H1 (cell line): ENCODE measurements around the gene PMF1. TPM values are rescaled to one million over a fixed set of nuclear protein-coding genes. Genes with fewer than 3 reads are reported as not detected.

Source experiments
- CTCF ChIA-PET: fragments of 300-600 bp; sonication (Branson Sonifier 250); formaldehyde crosslinking; loops from one replicate; lab custom pipeline; 2021; ENCODE audit not compliant: partially characterized antibody; lab: Charles Lee
- POLR2A ChIA-PET: fragments of 300-600 bp; sonication (Branson Sonifier 250); formaldehyde crosslinking; loops from one replicate; lab custom pipeline; 2021; ENCODE audit warnings: inconsistent platforms; ENCODE audit not compliant: partially characterized antibody; lab: Charles Lee
- DNase-seq, 2 experiments: peaks; one replicate each; pipeline versions ENCODE4 v3.0.0 to v3.0.0-alpha.2; 2010 to 2022; ENCODE audit warnings: low spot score in 2 of 2, low read depth in 1 of 2, mixed read lengths in 1 of 2
- FAIRE-seq: peaks from 2 replicates; lab custom pipeline; 2011; peaks lifted over from hg19 to GRCh38; lab: Jason Lieb, UNC
- H2AFZ ChIP-seq: 2 replicates; pipeline ENCODE4 v1.8.1; 2012; ENCODE audit warnings: low read length, inconsistent platforms
- H2AK5ac ChIP-seq: 2 replicates; pipeline ENCODE4 v1.6.1; 2013; ENCODE audit warnings: low read depth, low read length
- H2BK120ac ChIP-seq: replicated peaks from 2 replicates; pipeline ENCODE3; 2013; ENCODE audit warnings: low read depth, low read length, inconsistent platforms
- H2BK12ac ChIP-seq: 2 replicates; pipeline ENCODE4 v1.6.1; 2013; ENCODE audit warnings: low read depth, low read length
- H2BK15ac ChIP-seq: 2 replicates; pipeline ENCODE4 v1.6.1; 2013; ENCODE audit warnings: low read length
- H2BK20ac ChIP-seq: 2 replicates; pipeline ENCODE4 v1.6.1; 2013; ENCODE audit warnings: low read length
- H2BK5ac ChIP-seq: 2 replicates; pipeline ENCODE4 v1.6.1; 2013; ENCODE audit warnings: low read depth, low read length
- H3K14ac ChIP-seq: 2 replicates; pipeline ENCODE4 v1.6.1; 2013; ENCODE audit warnings: inconsistent platforms; ENCODE audit not compliant: insufficient read length
- H3K18ac ChIP-seq: 2 replicates; pipeline ENCODE4 v1.6.1; 2013; ENCODE audit warnings: low read length; ENCODE audit errors: extremely low read depth
- H3K23ac ChIP-seq: 2 replicates; pipeline ENCODE4 v1.6.1; 2013; ENCODE audit warnings: inconsistent platforms; ENCODE audit not compliant: insufficient read length
- H3K23me2 ChIP-seq: 2 replicates; pipeline ENCODE4 v1.6.1; 2013; ENCODE audit warnings: low read depth, low read length
- H3K27ac ChIP-seq: 2 replicates; pipeline ENCODE4 v1.6.1; 2011; ENCODE audit warnings: low read depth, low read length, inconsistent platforms
- H3K27me3 ChIP-seq, 4 experiments: replicated peaks in 1 of 4; 1 replicate in 1 of 4; 2 replicates in 3 of 4; pipeline versions ENCODE4 v1.6.1 to v1.8.1; 2011 to 2013; ENCODE audit warnings: low read length in 3 of 4, mild to moderate bottlenecking in 3 of 4, inconsistent platforms in 2 of 4, mixed read lengths in 2 of 4, moderate library complexity in 1 of 4; ENCODE audit not compliant: control insufficient read depth in 3 of 4, insufficient read depth in 3 of 4; ENCODE audit errors: extremely low read depth in 1 of 4
- H3K36me3 ChIP-seq, 4 experiments: 2 replicates each; pipeline versions ENCODE4 v1.6.1 to v1.8.1; 2011 to 2013; ENCODE audit warnings: mild to moderate bottlenecking in 4 of 4, low read length in 3 of 4, moderate library complexity in 2 of 4, control low read depth in 1 of 4, inconsistent platforms in 1 of 4; ENCODE audit not compliant: insufficient read depth in 4 of 4, control insufficient read depth in 2 of 4
- H3K4ac ChIP-seq: replicated peaks from 2 replicates; pipeline ENCODE3; 2013; ENCODE audit warnings: low read length, low read depth, mixed read lengths, inconsistent platforms; ENCODE audit not compliant: insufficient read length
- H3K4me1 ChIP-seq, 4 experiments: replicated peaks in 1 of 4; 1 replicate in 1 of 4; 2 replicates in 3 of 4; pipeline versions ENCODE4 v1.6.1 to v1.8.1; 2011 to 2013; ENCODE audit warnings: low read length in 3 of 4, inconsistent platforms in 2 of 4, mixed read lengths in 1 of 4; ENCODE audit not compliant: insufficient read depth in 4 of 4, control insufficient read depth in 3 of 4
- H3K4me2 ChIP-seq, 2 experiments: 2 replicates each; pipeline versions ENCODE4 v1.6.1 to v1.8.1; 2011 to 2013; ENCODE audit warnings: low read depth in 2 of 2, low read length in 2 of 2, control low read depth in 1 of 2, inconsistent platforms in 1 of 2, mild to moderate bottlenecking in 1 of 2; ENCODE audit not compliant: insufficient read depth in 1 of 2
- H3K4me3 ChIP-seq, 4 experiments: fragments of 200-600, 300-600 bp in 1 of 4; sonication (generic), shearing (Covaris generic), sonication (Bioruptor Twin) in 1 of 4; 2 replicates each; pipeline versions ENCODE4 v1.5.1 to v1.8.1; 2011 to 2016; ENCODE audit warnings: low read length in 4 of 4, low read depth in 3 of 4, control low read depth in 2 of 4, inconsistent platforms in 2 of 4, mild to moderate bottlenecking in 2 of 4, mixed read lengths in 1 of 4, moderate library complexity in 1 of 4; ENCODE audit not compliant: insufficient read depth in 2 of 4; ENCODE audit errors: extremely low read depth in 1 of 4
- H3K56ac ChIP-seq: replicated peaks from 2 replicates; pipeline ENCODE3; 2013; ENCODE audit warnings: low read depth, mild to moderate bottlenecking, mixed read lengths, low read length, inconsistent platforms; ENCODE audit not compliant: insufficient read length
- H3K79me1 ChIP-seq: 2 replicates; pipeline ENCODE4 v1.6.1; 2013; ENCODE audit warnings: low read depth, low read length, control low read depth
- H3K79me2 ChIP-seq, 2 experiments: 2 replicates each; pipeline versions ENCODE4 v1.6.1 to v1.8.1; 2012 to 2013; ENCODE audit warnings: low read length in 2 of 2, mild to moderate bottlenecking in 2 of 2, inconsistent platforms in 1 of 2; ENCODE audit not compliant: insufficient read depth in 2 of 2, control insufficient read depth in 1 of 2
- H3K9ac ChIP-seq, 4 experiments: replicated peaks in 1 of 4; 1 replicate in 1 of 4; 2 replicates in 3 of 4; pipeline versions ENCODE4 v1.6.1 to v1.8.1; 2011 to 2013; ENCODE audit warnings: low read depth in 3 of 4, low read length in 3 of 4, control low read depth in 2 of 4, mild to moderate bottlenecking in 2 of 4, moderate library complexity in 2 of 4, inconsistent platforms in 1 of 4; ENCODE audit errors: extremely low read depth in 1 of 4
- H3K9me3 ChIP-seq, 2 experiments: 2 replicates each; pipeline versions ENCODE4 v1.6.1 to v1.8.1; 2012 to 2013; ENCODE audit warnings: mild to moderate bottlenecking in 2 of 2, moderate library complexity in 2 of 2, control low read depth in 1 of 2, inconsistent platforms in 1 of 2, low read depth in 1 of 2, low read length in 1 of 2, mixed read lengths in 1 of 2; ENCODE audit not compliant: insufficient read depth in 2 of 2
- H4K20me1 ChIP-seq, 2 experiments: replicated peaks in 1 of 2; 2 replicates each; pipeline versions ENCODE3 to v1.8.1; 2011 to 2013; ENCODE audit warnings: inconsistent platforms in 2 of 2, low read length in 2 of 2, mild to moderate bottlenecking in 1 of 2; ENCODE audit not compliant: insufficient read depth in 2 of 2, control insufficient read depth in 1 of 2
- H4K5ac ChIP-seq: 2 replicates; pipeline ENCODE4 v1.6.1; 2013; ENCODE audit warnings: low read length, low read depth, mixed read lengths, inconsistent platforms; ENCODE audit not compliant: insufficient read length
- H4K8ac ChIP-seq: 2 replicates; pipeline ENCODE4 v1.8.0; 2013; ENCODE audit warnings: mild to moderate bottlenecking, moderate library complexity, low read length, inconsistent platforms; ENCODE audit not compliant: insufficient read depth; ENCODE audit errors: extremely low read depth
- H4K91ac ChIP-seq: replicated peaks from 2 replicates; pipeline ENCODE3; 2013; ENCODE audit warnings: low read length, mixed read lengths, inconsistent platforms; ENCODE audit not compliant: insufficient read length
- ATF3 ChIP-seq: IDR thresholded peaks from 2 replicates; pipeline ENCODE4 v1.6.1; 2011; ENCODE audit warnings: low read depth, mild to moderate bottlenecking, low read length; ENCODE audit not compliant: insufficient read depth
- CTBP2 ChIP-seq: IDR thresholded peaks from 2 replicates; pipeline ENCODE4 v1.7.0; 2011; ENCODE audit warnings: borderline replicate concordance, mild to moderate bottlenecking, moderate library complexity, mixed read lengths, low read length; ENCODE audit not compliant: insufficient read depth, insufficient read length
- EP300 ChIP-seq, 2 experiments: IDR thresholded peaks; 1 replicate in 1 of 2; 2 replicates in 1 of 2; pipeline ENCODE4 v1.6.1; 2011 to 2012; ENCODE audit warnings: low read depth in 2 of 2, low read length in 2 of 2, mild to moderate bottlenecking in 2 of 2, borderline replicate concordance in 1 of 2, inconsistent platforms in 1 of 2, moderate library complexity in 1 of 2
- KDM1A ChIP-seq: fragments of 200-600, 300-600 bp; sonication (generic); IDR thresholded peaks from 2 replicates; pipeline ENCODE4 v1.7.1; 2016; ENCODE audit warnings: mild to moderate bottlenecking, low read length, borderline replicate concordance
- WGBS, 2 experiments: shearing (Covaris generic) in 1 of 2; methylation state at CpG; one replicate each; pipeline versions ENCODE4 v1.1.6 to v1.1.7; 2013 to 2015; ENCODE audit warnings: low lambda C conversion rate in 2 of 2, mixed read lengths in 2 of 2, inconsistent platforms in 1 of 2, low coverage in 1 of 2, missing lambda C conversion rate in 1 of 2; ENCODE audit not compliant: insufficient replicate concordance in 2 of 2, insufficient coverage in 1 of 2, insufficient read length in 1 of 2; ENCODE audit errors: extremely low coverage in 1 of 2, missing lambda C conversion rate in 1 of 2; 5-methylcytosine and 5-hydroxymethylcytosine counted together
- polyA plus RNA-seq, 7 experiments: library from polyadenylated mRNA; depleted of rRNA in 3 of 7; stranded (reverse) in 5 of 7; unstranded in 2 of 7; fragments of >200 nt in 5 of 7; fragments of 200-250 nt in 2 of 7; gene quantifications; 1 replicate in 5 of 7; 2 replicates in 1 of 7; 4 replicates in 1 of 7; pipeline versions ENCODE4 v1.2.1 to v1.2.3, GENCODE V29; 2011 to 2013; ENCODE audit warnings: missing spikeins in 2 of 7, mixed read lengths in 2 of 7
- total RNA-seq: library from RNA; stranded (reverse); fragmentation: NEBNext Ultra II Directional; extraction: Animal tissue kit (Norgen Biotek cat#: 25700); gene quantifications from 2 replicates; pipeline ENCODE4 v1.2.1, GENCODE V29; 2021

PMF1 gene
- total and polyA plus RNA-seq, 2 of the 8 experiments (the other 6 are each of a cell fraction or from before 2014, with no cell fraction given) = 113 to 296 TPM

GRCh38 chr1:156241926-156242325 lies 29.1 kb downstream of the PMF1 start, which contains the start of gene BGLAP:
TSS of gene BGLAP (plus strand) at chr1:156242184. CDS start at chr1:156242232, 48 bp downstream.
- no peak for DNase-seq
- CTCF ChIA-PET = interaction anchor here (0.7 to 47.2 kb wide), 4 partner anchors 17 to 1880 kb away, joined by 3 to 1265 read pairs (median 8); partner anchors contain the start of gene SEMA4A
- H3K4me2 ChIP-seq = no peak within 1 kb of the TSS

More at GRCh38 chr1:156241926-156242325, 29.1 kb downstream of the PMF1 start, which contains the start of gene BGLAP:
- no peaks in the 10 kb centered on the region for H3K27me3 ChIP-seq
- H3K14ac ChIP-seq = no peak within 1 kb of the TSS
- H2AK5ac ChIP-seq = no peak within 1 kb of the TSS
- TF ChIP-seq KDM1A = no peak
- no peak for TF ChIP-seq CTBP2
- TF ChIP-seq EP300 (IDR thresholded peaks at IDR 0.05; ENCODE audit: borderline replicate concordance in 1 of 2, low read depth in 2 of 2, low read length in 2 of 2) = no peak
- no peak for TF ChIP-seq ATF3
- no peak for FAIRE-seq
- H2AFZ ChIP-seq = no peak within 1 kb of the TSS
- no peak within 1 kb of the TSS for H2BK5ac ChIP-seq
- no peaks in the 10 kb centered on the region for H3K23me2 ChIP-seq
- H2BK20ac ChIP-seq = no peak within 1 kb of the TSS
- H3K79me1 ChIP-seq = 0 out of 2 replicates have a peak, but pooled peaks cover 2% of the 10 kb centered on the region
- H2BK120ac ChIP-seq = no peak within 1 kb of the TSS
- H4K91ac ChIP-seq = no peak within 1 kb of the TSS
- H2BK15ac ChIP-seq = no peak within 1 kb of the TSS
- peak within 1 kb of the TSS; percentile 58 for H4K8ac ChIP-seq
- no peak within 1 kb of the TSS for H3K23ac ChIP-seq
- no peak within 1 kb of the TSS for H3K4me3 ChIP-seq
- no peaks in the 10 kb centered on the region for H3K79me2 ChIP-seq
- POLR2A ChIA-PET = interaction anchor here (0.7 to 11.8 kb wide), 12 partner anchors 9 to 183 kb away, joined by 3 to 102 read pairs (median 4); partner anchors contain the start of genes PMF1, SMG5 and TMEM79
- H3K9ac ChIP-seq = peak within 1 kb of the TSS in 1 of 4 experiments; percentile 11; a peak in 3 of 7 replicates
- no peak within 1 kb of the TSS for H3K56ac ChIP-seq
- H3K9me3 ChIP-seq = no peaks in the 10 kb centered on the region
- H2BK12ac ChIP-seq = no peak within 1 kb of the TSS
- peaks cover 10 to 23% (median 16%) of the 10 kb centered on the region in 4 experiments; a peak in 7 of 8 replicates for H3K36me3 ChIP-seq
- WGBS, 2 experiments = 87% methylated on average over 13 of the region's 14 CpGs; no CpG with 5 or more reads in 1 of the 2 experiments
- H3K18ac ChIP-seq = no peak within 1 kb of the TSS; the same call in none of the 2 replicates
- no peak within 1 kb of the TSS for H4K5ac ChIP-seq
- peaks cover 0 to 13% (median 2%) of the 10 kb centered on the region in 4 experiments; a peak in 5 of 7 replicates for H3K4me1 ChIP-seq
- H3K27ac ChIP-seq = no peak within 1 kb of the TSS; the same call in 1 of the 2 replicates
- peaks cover 2 to 8% of the 10 kb centered on the region in 2 experiments for H4K20me1 ChIP-seq
- no peak within 1 kb of the TSS for H3K4ac ChIP-seq
